A673 (cell line): Measurements from ENCODE around the gene KLHDC4. TPM values are rescaled to one million over a fixed set of nuclear protein-coding genes. Genes with fewer than 3 reads are reported as not detected.

Experiments
- BruUV-seq: library from RNA; stranded (reverse); fragments of 400-500 nt; replicated peaks from 2 replicates; lab custom pipeline; 2021; lab: Mats Ljungman, UMichigan
- CTCF ChIA-PET: fragments of 300-600 bp; sonication (Branson Sonifier 250); formaldehyde crosslinking; loops from one replicate; lab custom pipeline; 2022; ENCODE audit warnings: antibody characterized with exemption; lab: Charles Lee
- POLR2A ChIA-PET: fragments of 300-600 bp; sonication (Branson Sonifier 250); formaldehyde crosslinking; loops from one replicate; lab custom pipeline; 2022; ENCODE audit warnings: antibody characterized with exemption; ENCODE audit not compliant: low non-redundant PET; lab: Charles Lee
- DNase-seq: peaks from one replicate; pipeline ENCODE4 v3.0.0-alpha.2; 2015; ENCODE audit warnings: low spot score
- H3K27ac ChIP-seq: fragments of 200-600 bp; sonication (generic); 2 replicates; pipeline ENCODE4 v1.5.1; 2016; ENCODE audit warnings: mixed run types, low read depth, mild to moderate bottlenecking, mixed read lengths, antibody characterized with exemption, low read length; ENCODE audit not compliant: poor library complexity, severe bottlenecking
- H3K27me3 ChIP-seq: fragments of 200-600 bp; sonication (generic); replicated peaks from 2 replicates; pipeline ENCODE4 v1.6.1; 2017; ENCODE audit warnings: mixed run types, low read depth, mild to moderate bottlenecking, mixed read lengths, antibody characterized with exemption, low read length; ENCODE audit not compliant: insufficient read depth, poor library complexity
- H3K36me3 ChIP-seq: fragments of 200-600 bp; sonication (generic); 2 replicates; pipeline ENCODE4 v1.6.1; 2016; ENCODE audit warnings: mixed run types, mild to moderate bottlenecking, mixed read lengths, antibody characterized with exemption, low read length; ENCODE audit not compliant: insufficient read depth, poor library complexity, severe bottlenecking
- H3K4me1 ChIP-seq: fragments of 200-600 bp; sonication (generic); 2 replicates; pipeline ENCODE4 v1.6.1; 2017; ENCODE audit warnings: mixed run types, mild to moderate bottlenecking, mixed read lengths, antibody characterized with exemption, low read length; ENCODE audit not compliant: insufficient read depth, poor library complexity, severe bottlenecking
- H3K4me3 ChIP-seq: fragments of 200-600 bp; sonication (generic); 2 replicates; pipeline ENCODE4 v1.5.1; 2016; ENCODE audit warnings: low read depth, mixed run types, mild to moderate bottlenecking, mixed read lengths, low read length; ENCODE audit not compliant: poor library complexity, severe bottlenecking
- H3K9me3 ChIP-seq: fragments of 200-600 bp; sonication (generic); 2 replicates; pipeline ENCODE4 v1.6.1; 2016; ENCODE audit warnings: mixed run types, low read depth, mild to moderate bottlenecking, mixed read lengths, antibody characterized with exemption, low read length; ENCODE audit not compliant: poor library complexity, severe bottlenecking
- EZH2 ChIP-seq: fragments of 200-600 bp; sonication (generic); IDR thresholded peaks from 2 replicates; pipeline ENCODE4 v1.6.1; 2017; ENCODE audit warnings: borderline replicate concordance, low read depth, mild to moderate bottlenecking, mixed read lengths, antibody characterized with exemption, low read length; ENCODE audit not compliant: poor library complexity, severe bottlenecking
- intact Hi-C: fragments of 100-400 bp; cut with micrococcal nuclease; formaldehyde crosslinking; loops from one replicate; pipeline ENCODE4 v1.10.0; 2022; ENCODE audit not compliant: unreplicated experiment
- total RNA-seq: library from RNA; stranded (reverse); gene quantifications from 2 replicates; pipeline ENCODE4 v1.2.3, GENCODE V29; 2021
- TF ChIP-seq, protein P1 (sequence below): fragments of 300-800, 200-600 bp; sonication (generic); conservative IDR thresholded peaks from 2 replicates; pipeline ENCODE4 v1.5.1; 2017; ENCODE audit warnings: low read depth, mild to moderate bottlenecking, antibody characterized with exemption, low read length, moderate library complexity, mixed read lengths

KLHDC4 gene
- total RNA-seq, 1 experiment from 2014 or later = 86.6 TPM

- no peak overlapping the region for H3K27ac ChIP-seq
- H3K9me3 ChIP-seq = no peaks in the 10 kb centered on the region
- DNase-seq = no peak
- H3K27me3 ChIP-seq = no peaks in the 10 kb centered on the region
- H3K4me3 ChIP-seq = no peak overlapping the region
- no peaks in the 10 kb centered on the region for H3K4me1 ChIP-seq
- no peaks in the 10 kb centered on the region for H3K36me3 ChIP-seq
- no peak for TF ChIP-seq EZH2
- TF ChIP-seq, protein P1, sequence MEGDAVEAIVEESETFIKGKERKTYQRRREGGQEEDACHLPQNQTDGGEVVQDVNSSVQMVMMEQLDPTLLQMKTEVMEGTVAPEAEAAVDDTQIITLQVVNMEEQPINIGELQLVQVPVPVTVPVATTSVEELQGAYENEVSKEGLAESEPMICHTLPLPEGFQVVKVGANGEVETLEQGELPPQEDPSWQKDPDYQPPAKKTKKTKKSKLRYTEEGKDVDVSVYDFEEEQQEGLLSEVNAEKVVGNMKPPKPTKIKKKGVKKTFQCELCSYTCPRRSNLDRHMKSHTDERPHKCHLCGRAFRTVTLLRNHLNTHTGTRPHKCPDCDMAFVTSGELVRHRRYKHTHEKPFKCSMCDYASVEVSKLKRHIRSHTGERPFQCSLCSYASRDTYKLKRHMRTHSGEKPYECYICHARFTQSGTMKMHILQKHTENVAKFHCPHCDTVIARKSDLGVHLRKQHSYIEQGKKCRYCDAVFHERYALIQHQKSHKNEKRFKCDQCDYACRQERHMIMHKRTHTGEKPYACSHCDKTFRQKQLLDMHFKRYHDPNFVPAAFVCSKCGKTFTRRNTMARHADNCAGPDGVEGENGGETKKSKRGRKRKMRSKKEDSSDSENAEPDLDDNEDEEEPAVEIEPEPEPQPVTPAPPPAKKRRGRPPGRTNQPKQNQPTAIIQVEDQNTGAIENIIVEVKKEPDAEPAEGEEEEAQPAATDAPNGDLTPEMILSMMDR = no peak
- BruUV-seq = no TSS peak
- ChIA-PET POLR2A (no interaction called here), CTCF (no interaction called here)
- intact Hi-C loops = no loop called here
Measured at GRCh38 chr16:87680272-87680644, 85.5 kb downstream of the KLHDC4 start.

GRCh38 chr16:87679593-87680271, 86.1 kb downstream of the KLHDC4 start:
- no peaks in the 10 kb centered on the region for H3K36me3 ChIP-seq
- no peaks in the 10 kb centered on the region for H3K9me3 ChIP-seq
- ChIA-PET POLR2A (no interaction called here), CTCF (no interaction called here)
- no peaks in the 10 kb centered on the region for H3K27me3 ChIP-seq
- no peak overlapping the region for H3K4me3 ChIP-seq
- H3K27ac ChIP-seq = no peak overlapping the region
- intact Hi-C loops = no loop called here
- no TSS peak for BruUV-seq
- no peaks in the 10 kb centered on the region for H3K4me1 ChIP-seq
- no peak for DNase-seq
- no peak for TF ChIP-seq EZH2
- TF ChIP-seq, protein P1 = no peak

- Histone ChIP-seq H3K27ac (no peak overlapping the region), H3K4me1 (no peaks in the 10 kb centered on the region), H3K27me3 (no peaks in the 10 kb centered on the region), H3K36me3 (no peaks in the 10 kb centered on the region), H3K4me3 (no peak overlapping the region), H3K9me3 (no peaks in the 10 kb centered on the region)
- intact Hi-C loops = no loop called here
- BruUV-seq = no TSS peak
- CTCF ChIA-PET = interaction anchor here (0.7 kb wide), 1 partner anchor 36 kb away, joined by 3 read pairs; no protein-coding TSS in a partner anchor
- no peak for TF ChIP-seq EZH2
- TF ChIP-seq, protein P1 = no peak
- POLR2A ChIA-PET = no interaction called here
- no peak for DNase-seq
Measured at GRCh38 chr16:87678618-87679017, 87.2 kb downstream of the KLHDC4 start.
